ENCODE results near the gene NEDD1. TPM values are rescaled to one million over a fixed set of nuclear protein-coding genes. Genes with fewer than 3 reads are reported as not detected.

NEDD1 gene
- total RNA-seq, 1 experiment from 2014 or later: 17.2 TPM

GRCh38 chr12:96858162-96858561, 48.9 kb upstream of the NEDD1 start:
- H3K4me1 Mint-ChIP-seq: peaks cover 7 to 8% of the 10 kb centered on the region in 2 experiments
- no peaks in the 10 kb centered on the region for H3K79me1 ChIP-seq (ENCODE audit: insufficient read depth, low read depth, low read length, poor library complexity, severe bottlenecking)
- H3K9me3 ChIP-seq (ENCODE audit: control insufficient read depth, low read depth, low read length): no peaks in the 10 kb centered on the region
- H2BK120ac ChIP-seq (ENCODE audit: low read depth, low read length, poor library complexity, severe bottlenecking): no peak overlapping the region
- H3K27ac Mint-ChIP-seq: no peak overlapping the region
- H3K9me3 Mint-ChIP-seq: peaks cover 12% of the 10 kb centered on the region in 2 experiments; a peak in 3 of 5 replicates
- no peak overlapping the region for H3K4ac ChIP-seq (ENCODE audit: low read depth, low read length)
- H3K36me3 Mint-ChIP-seq (ENCODE audit: insufficient read depth in 1 of 3, low read depth in 3 of 3): peaks cover 0 to 8% (median 6%) of the 10 kb centered on the region in 3 experiments; a peak in 6 of 7 replicates
- no peak overlapping the region for H4K91ac ChIP-seq (ENCODE audit: insufficient read length, low read depth, low read length)
- no peak overlapping the region for H3K56ac ChIP-seq (ENCODE audit: insufficient read length, low read depth, low read length)
- H2BK12ac ChIP-seq (ENCODE audit: insufficient read length, low read depth, low read length): no peak overlapping the region
- H3K9ac ChIP-seq (ENCODE audit: extremely low read depth, insufficient read length, low read length): no peak overlapping the region
- H3K4me2 ChIP-seq (ENCODE audit: insufficient read depth, insufficient read length, low read length): no peak overlapping the region
- H3K79me2 ChIP-seq (ENCODE audit: insufficient read depth, low read length): no peaks in the 10 kb centered on the region
- H2AFZ ChIP-seq (ENCODE audit: low read length): no peak overlapping the region
- no peak overlapping the region for H4K8ac ChIP-seq (replicated peaks; ENCODE audit: insufficient read length, low read depth, low read length)
- H3K23me2 ChIP-seq (ENCODE audit: insufficient read length, low read depth, low read length, poor library complexity, severe bottlenecking): no peaks in the 10 kb centered on the region
- H2BK5ac ChIP-seq (ENCODE audit: insufficient read length, low read length): no peak overlapping the region
- H3K18ac ChIP-seq (ENCODE audit: insufficient read length, low read depth, low read length): no peak overlapping the region
- H2BK20ac ChIP-seq (ENCODE audit: low read depth, low read length, poor library complexity, severe bottlenecking): no peak overlapping the region
- no peaks in the 10 kb centered on the region for H4K20me1 ChIP-seq (ENCODE audit: control insufficient read depth, insufficient read depth, insufficient read length)
- no peak overlapping the region for H3K23ac ChIP-seq (ENCODE audit: insufficient read length, low read depth, low read length)
- DNase-seq: no peak
- no CpG with 5 or more reads among the region's 1 CpG for WGBS (ENCODE audit: extremely low coverage, insufficient read length, low lambda C conversion rate)
- no peak overlapping the region for H3K4me3 Mint-ChIP-seq
- H2BK15ac ChIP-seq (ENCODE audit: low read depth, low read length): no peak overlapping the region
- H3K27me3 Mint-ChIP-seq (ENCODE audit: low read depth): no peaks in the 10 kb centered on the region
- H4K5ac ChIP-seq (ENCODE audit: insufficient read length, low read depth, low read length): no peak overlapping the region
- no peak overlapping the region for H3K14ac ChIP-seq (ENCODE audit: insufficient read depth, low read length)
- no peak for TF ChIP-seq CTCF (conservative IDR thresholded peaks at IDR 0.05)
- H3K4me1 ChIP-seq (ENCODE audit: insufficient read depth, low read length): no peaks in the 10 kb centered on the region
- H2AK5ac ChIP-seq (ENCODE audit: insufficient read length, low read length): no peak overlapping the region
- H3K27me3 ChIP-seq (ENCODE audit: insufficient read depth, low read length): no peaks in the 10 kb centered on the region
- H3T11ph ChIP-seq (ENCODE audit: low read length): no peak overlapping the region
- no peak overlapping the region for H3K27ac ChIP-seq (ENCODE audit: insufficient read length, low read depth, low read length)

All from H9 (cell line).